ENCODE results near the gene UBR3. TPM values are rescaled to one million over a fixed set of nuclear protein-coding genes. Genes with fewer than 3 reads are reported as not detected.

The UBR3 gene
- polyA plus RNA-seq, 4 donors, result 34.6 to 45.6 (median 41.4) TPM

- DNase-seq (ENCODE audit: low read depth in 4 of 4, low spot score in 3 of 4), result no peak
Observed at GRCh38 chr2:170034596-170034995, 207.3 kb downstream of the UBR3 start.

DNA sequence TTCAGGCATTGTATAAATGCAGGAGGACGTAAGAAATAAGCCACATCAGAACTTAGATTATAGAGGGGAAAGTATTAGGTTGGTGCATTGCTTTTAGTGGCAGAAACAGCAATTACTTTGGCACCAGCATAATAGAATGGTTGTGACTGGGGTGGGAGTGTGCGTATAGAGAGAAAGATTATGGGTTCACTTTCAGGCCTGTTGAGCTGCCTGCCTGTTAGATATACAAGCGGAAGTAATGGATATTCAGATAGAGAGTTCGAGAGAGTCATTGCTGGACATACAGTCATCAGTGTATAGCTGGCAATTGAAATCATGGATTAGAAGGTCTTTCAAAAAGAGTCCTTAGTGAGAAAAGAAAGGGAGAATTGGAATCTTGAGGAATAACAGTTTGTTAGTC lies 211.5 kb downstream of the UBR3 start:
- DNase-seq (ENCODE audit: low read depth in 4 of 4, low spot score in 3 of 4), result no peak

GRCh38 chr2:170039401-170040172 lies 212.3 kb downstream of the UBR3 start:
- no peak for DNase-seq (ENCODE audit: low read depth in 4 of 4, low spot score in 3 of 4)

DNA sequence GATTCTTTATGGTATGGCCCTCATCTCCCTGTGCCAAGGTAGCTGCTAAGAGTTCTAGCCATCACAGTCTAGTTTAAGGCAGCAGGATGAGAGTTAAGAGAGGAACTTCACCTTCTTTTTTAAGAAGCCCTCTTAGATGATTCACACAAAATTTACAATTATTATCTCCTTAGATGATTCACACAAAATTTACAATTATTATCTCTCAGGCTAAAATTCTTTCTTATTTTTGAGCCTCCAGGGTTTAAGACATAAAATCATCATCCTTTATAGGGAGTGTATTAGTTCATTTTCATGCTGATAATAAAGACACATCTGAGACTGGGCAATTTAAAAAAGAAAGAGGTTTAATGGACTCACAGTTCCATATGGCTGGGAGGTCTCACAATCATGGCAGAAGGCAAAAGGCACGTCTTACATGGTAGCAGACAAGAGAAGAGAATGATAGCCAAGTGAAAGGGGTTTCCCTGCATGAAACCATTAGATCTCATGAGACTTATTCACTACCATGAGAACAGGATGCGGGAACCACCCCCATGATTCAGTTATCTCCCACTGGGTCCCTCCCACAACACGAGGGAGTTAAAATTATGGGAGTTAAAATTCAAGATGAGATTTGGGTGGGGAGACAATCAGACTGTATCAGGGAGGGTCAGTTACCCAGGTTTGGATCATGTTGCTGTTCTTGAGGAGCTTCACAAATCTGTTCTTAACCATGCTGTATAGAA lies 217.7 kb downstream of the UBR3 start:
- DNase-seq (ENCODE audit: low read depth in 4 of 4, low spot score in 3 of 4), result no peak

GRCh38 chr2:170047331-170048065 lies 220.2 kb downstream of the UBR3 start:
- no peak for DNase-seq (ENCODE audit: low read depth in 4 of 4, low spot score in 3 of 4)

DNA sequence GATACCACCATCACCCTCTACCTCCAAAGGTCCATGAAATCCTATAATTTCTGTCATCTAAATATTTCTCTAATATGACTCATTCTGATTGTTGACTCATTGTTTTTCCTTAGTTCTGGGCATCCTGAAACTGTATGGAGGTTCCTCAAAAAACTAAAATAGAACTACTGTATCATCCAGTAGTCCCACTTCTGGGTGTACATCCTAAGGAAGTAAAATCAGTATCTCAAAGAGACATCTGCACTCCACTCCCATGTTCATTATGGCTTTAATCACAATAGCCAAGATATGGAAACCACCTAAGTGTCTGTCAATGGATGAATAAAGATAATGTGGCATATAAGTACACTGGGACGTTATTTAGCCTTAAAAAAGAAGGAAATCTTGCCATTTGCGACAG lies 224.9 kb downstream of the UBR3 start:
- no peak for DNase-seq (ENCODE audit: low read depth in 4 of 4, low spot score in 3 of 4)

DNA sequence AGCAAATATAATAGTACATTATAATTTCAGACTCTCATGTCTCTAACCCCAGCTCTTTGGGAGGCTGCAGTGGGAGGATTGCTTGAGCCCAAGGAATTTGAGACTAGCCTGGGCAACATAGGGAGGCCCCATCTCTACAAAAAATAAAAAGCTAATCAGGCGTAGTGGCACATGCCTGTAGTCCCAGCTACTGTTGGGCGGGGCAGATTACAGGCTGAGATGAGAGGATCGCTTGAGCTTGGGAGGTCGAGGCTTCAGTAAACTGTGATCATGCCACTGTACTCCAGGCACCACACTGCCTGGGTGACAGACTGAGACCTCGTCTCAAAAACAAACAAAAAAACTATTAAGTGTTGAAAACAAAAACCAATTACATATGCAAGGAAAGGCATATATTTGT lies 227.7 kb downstream of the UBR3 start:
- DNase-seq (ENCODE audit: low read depth in 4 of 4, low spot score in 3 of 4), result no peak

DNA sequence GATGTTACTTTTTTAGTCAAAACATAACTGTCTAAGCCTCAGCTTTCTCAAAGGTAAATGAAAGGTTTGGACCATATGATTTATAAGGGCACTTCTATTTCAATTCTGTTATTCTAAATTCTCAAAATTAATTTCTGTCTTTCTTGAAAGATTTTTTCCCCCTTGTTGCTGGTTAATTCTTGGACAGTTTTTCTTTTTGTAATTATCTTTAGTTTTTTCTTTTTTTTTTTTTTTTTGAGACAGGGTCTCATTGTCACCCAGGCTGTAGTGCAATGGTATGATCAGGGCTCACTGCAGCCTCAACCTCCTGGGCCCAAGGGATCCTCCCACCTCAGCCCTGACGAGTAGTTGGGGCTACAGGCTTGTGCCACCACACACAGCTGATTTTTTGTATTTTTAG lies 229.6 kb downstream of the UBR3 start:
- no peak for DNase-seq (ENCODE audit: low read depth in 4 of 4, low spot score in 3 of 4)

GRCh38 chr2:170063456-170064235 lies 236.4 kb downstream of the UBR3 start:
- DNase-seq (ENCODE audit: low read depth in 4 of 4, low spot score in 3 of 4), result no peak

GRCh38 chr2:170070778-170071177 lies 243.5 kb downstream of the UBR3 start:
- DNase-seq (ENCODE audit: low read depth in 4 of 4, low spot score in 3 of 4), result no peak

DNA sequence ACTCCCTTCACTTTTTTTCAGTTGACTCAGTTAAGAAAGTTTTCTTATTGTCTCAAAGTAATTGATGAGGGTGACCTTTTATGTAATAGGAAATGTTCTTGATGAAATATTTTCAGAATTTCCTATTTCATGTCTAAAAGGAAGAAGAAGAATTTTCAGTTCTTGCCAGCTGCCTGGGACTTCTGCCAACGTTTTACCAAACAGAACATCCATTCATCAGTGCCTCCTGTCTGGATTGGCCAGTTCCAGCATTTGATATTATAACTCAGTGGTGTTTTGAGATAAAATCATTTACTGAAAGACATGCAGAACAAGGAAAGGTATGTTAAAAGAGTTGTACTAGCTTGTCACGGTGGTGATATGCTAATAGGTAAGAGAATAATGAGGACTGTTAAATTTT lies 246.0 kb downstream of the UBR3 start:
- no peak for DNase-seq (ENCODE audit: low read depth in 4 of 4, low spot score in 3 of 4)

DNA sequence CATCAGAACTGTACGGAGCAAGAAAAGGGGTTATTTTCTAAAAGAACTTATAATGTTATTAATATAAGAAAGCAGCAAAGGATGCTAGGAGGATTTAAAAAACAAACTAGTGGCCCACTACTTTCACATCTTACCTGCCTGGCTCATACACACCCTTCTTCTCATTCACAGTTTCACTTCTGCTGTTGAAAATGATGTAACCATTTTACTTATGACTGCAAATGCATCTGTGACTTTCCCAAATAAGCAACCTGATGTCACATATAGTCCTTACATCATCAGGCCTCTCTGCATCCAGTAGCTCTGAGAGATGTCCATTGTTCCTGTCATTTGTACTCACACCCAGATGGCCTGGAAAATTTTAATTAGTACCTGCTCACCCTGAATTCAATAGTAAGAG lies 248.9 kb downstream of the UBR3 start:
- DNase-seq (ENCODE audit: low read depth in 4 of 4, low spot score in 3 of 4), result no peak

DNA sequence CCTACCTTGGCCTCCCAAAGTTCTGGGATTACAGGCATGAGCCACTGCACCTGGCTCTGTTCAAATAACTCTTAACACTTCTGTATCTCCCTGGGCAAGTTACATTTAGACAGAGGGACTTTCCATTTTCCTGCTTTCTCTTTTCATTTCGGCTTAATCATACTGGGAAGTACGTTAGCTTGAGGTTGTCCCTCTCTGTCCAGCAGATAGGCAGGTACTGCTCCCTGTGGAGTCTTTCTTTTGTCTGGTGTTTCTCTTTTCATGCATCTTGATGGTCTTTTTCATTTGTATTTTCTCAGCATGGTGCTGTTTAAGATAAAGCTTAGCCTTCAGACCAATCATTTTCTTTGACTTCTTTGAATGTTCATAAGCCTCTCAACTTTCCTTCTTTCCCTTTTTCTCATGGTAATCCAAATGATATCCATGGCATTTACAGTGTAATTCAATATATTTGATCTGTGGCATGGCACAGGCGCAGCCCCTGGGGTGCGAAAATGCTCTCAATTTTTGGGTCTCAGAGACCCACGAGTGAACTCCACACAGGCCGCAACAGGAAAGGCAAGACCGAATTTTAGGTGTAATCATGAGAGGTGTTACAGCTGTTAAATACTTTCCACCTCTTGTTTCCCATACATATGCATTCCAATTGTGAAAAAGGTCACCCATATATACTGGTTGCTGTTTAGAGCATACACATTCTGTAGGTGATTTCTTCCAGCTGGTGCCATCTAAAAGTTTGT lies 250.7 kb downstream of the UBR3 start:
- DNase-seq (ENCODE audit: low read depth in 4 of 4, low spot score in 3 of 4), result no peak

- DNase-seq (ENCODE audit: low read depth in 4 of 4, low spot score in 3 of 4), result no peak
Observed at GRCh38 chr2:170084820-170085491, 257.7 kb downstream of the UBR3 start.

GRCh38 chr2:170086117-170086688 lies 258.9 kb downstream of the UBR3 start:
- DNase-seq (ENCODE audit: low read depth in 4 of 4, low spot score in 3 of 4), result no peak

DNA sequence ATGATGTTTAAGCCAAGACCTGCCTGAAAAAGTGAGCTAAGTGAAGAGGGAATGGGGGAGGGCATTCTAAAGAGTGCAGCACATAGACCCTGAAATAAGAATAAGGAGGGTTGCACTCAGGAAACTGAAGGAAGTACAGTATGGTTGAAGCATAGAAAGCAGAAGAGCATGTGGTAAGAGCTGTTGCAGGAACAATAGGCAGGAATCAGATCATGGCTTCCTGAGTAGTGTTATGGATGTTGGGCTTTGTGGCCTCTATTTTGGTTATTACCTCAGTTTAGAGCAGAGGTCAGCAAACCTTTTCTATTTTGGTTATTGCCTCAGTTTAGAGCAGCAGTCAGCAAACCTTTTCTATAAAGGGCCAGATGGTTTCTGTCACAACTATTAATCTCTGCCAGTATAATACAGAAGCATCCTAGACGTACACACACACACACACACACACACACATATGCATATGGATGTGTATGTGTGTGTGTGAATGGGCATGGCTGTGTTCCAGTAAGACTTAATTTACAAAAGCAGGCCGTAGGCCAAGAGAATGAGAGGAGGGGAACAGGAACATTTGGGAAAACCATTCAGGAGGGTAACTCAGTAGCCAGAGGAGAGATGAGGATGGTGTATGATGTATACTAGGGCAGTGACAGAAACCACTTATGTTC lies 259.6 kb downstream of the UBR3 start:
- DNase-seq (ENCODE audit: low read depth in 4 of 4, low spot score in 3 of 4), result no peak

GRCh38 chr2:170087413-170087793 lies 260.1 kb downstream of the UBR3 start:
- no peak for DNase-seq (ENCODE audit: low read depth in 4 of 4, low spot score in 3 of 4)

GRCh38 chr2:170088776-170089175 lies 261.5 kb downstream of the UBR3 start:
- DNase-seq (ENCODE audit: low read depth in 4 of 4, low spot score in 3 of 4), result no peak

- DNase-seq (ENCODE audit: low read depth in 4 of 4, low spot score in 3 of 4), result no peak
Observed at GRCh38 chr2:170090229-170090628, 263.0 kb downstream of the UBR3 start.
